GM20000 (cell line): Measurements from ENCODE around the gene RGPD5.
"Not testable (repeated sequence)": the region's sequence is repeated elsewhere in the genome, so short reads cannot be mapped to it uniquely, and the experiment has no call there.

Experiments
- DNase-seq: peaks from one replicate; pipeline ENCODE4 v3.0.0; 2012; ENCODE audit warnings: low spot score

The RGPD5 gene

GRCh38 chr2:109794074-109794737 is at the start of gene RGPD5:
Gene RGPD5, plus strand, starts transcription at chr2:109794305. Its CDS starts 161 bp downstream, at chr2:109794466.
- DNase-seq = not testable (repeated sequence)

- DNase-seq = not testable (repeated sequence)
These were observed 42.5 kb upstream of the RGPD5 start for GRCh38 chr2:109751572-109751971.

- DNase-seq = not testable (repeated sequence)
These were observed 36.8 kb upstream of the RGPD5 start for GRCh38 chr2:109757163-109757824.

GRCh38 chr2:109760265-109761042 is 33.7 kb upstream of the RGPD5 start:
- not testable (repeated sequence) for DNase-seq

GRCh38 chr2:109761043-109761454 is 33.1 kb upstream of the RGPD5 start:
- DNase-seq = not testable (repeated sequence)

GRCh38 chr2:109761976-109762375 is 32.1 kb upstream of the RGPD5 start:
- not testable (repeated sequence) for DNase-seq

GRCh38 chr2:109766074-109766473 is 28.0 kb upstream of the RGPD5 start:
- not testable (repeated sequence) for DNase-seq

GRCh38 chr2:109766886-109767578 is 27.1 kb upstream of the RGPD5 start:
- not testable (repeated sequence) for DNase-seq

GRCh38 chr2:109768934-109769333 is 25.2 kb upstream of the RGPD5 start:
- not testable (repeated sequence) for DNase-seq

GRCh38 chr2:109779118-109779517 is 15.0 kb upstream of the RGPD5 start:
- not testable (repeated sequence) for DNase-seq

GRCh38 chr2:109781147-109781816 is 12.8 kb upstream of the RGPD5 start:
- DNase-seq = not testable (repeated sequence)

- not testable (repeated sequence) for DNase-seq
These were observed 11.6 kb upstream of the RGPD5 start for GRCh38 chr2:109782446-109782993.

GRCh38 chr2:109791530-109792279 is 2.4 kb upstream of the RGPD5 start:
- not testable (repeated sequence) for DNase-seq

- DNase-seq = not testable (repeated sequence)
These were observed 1.4 kb upstream of the RGPD5 start for GRCh38 chr2:109792659-109793058.

GRCh38 chr2:109871129-109871751 is 77.1 kb downstream of the RGPD5 start:
- DNase-seq = not testable (repeated sequence)

- DNase-seq = not testable (repeated sequence)
These were observed 82.5 kb downstream of the RGPD5 start for GRCh38 chr2:109876625-109877024.

GRCh38 chr2:109882112-109882511 is 88.0 kb downstream of the RGPD5 start:
- DNase-seq = not testable (repeated sequence)

- not testable (repeated sequence) for DNase-seq
These were observed 94.3 kb downstream of the RGPD5 start for GRCh38 chr2:109888414-109888813.

GRCh38 chr2:109889909-109890308 is 95.8 kb downstream of the RGPD5 start:
- DNase-seq = not testable (repeated sequence)

- not testable (repeated sequence) for DNase-seq
These were observed 96.9 kb downstream of the RGPD5 start for GRCh38 chr2:109891024-109891423.
